SK-N-SH treated with all-trans-retinoic acid at 6 μM for 48 hours (cell line): ENCODE results near the gene CASQ2.

Experiments used
- ATAC-seq: fragments of 200-7000 bp; cut with Tn5 transposase; 3 replicates; pipeline ENCODE4 v1.9.1; 2020; ENCODE audit warnings: mild to moderate bottlenecking, moderate library complexity
- ARNTL ChIP-seq: fragments of 450-650 bp; formaldehyde crosslinking; IDR thresholded peaks from 2 replicates; pipeline ENCODE4 v1.5.0; 2020; ENCODE audit warnings: low read depth, mild to moderate bottlenecking, moderate library complexity, borderline replicate concordance
- BACH2 ChIP-seq: fragments of 250-450 bp; sonication (Bioruptor Pico); IDR thresholded peaks from 2 replicates; pipeline ENCODE4 v1.9.0; 2021; ENCODE audit warnings: mild to moderate bottlenecking, borderline replicate concordance
- CSDC2 ChIP-seq: fragments of 250-450 bp; sonication (Bioruptor Pico); IDR thresholded peaks from 2 replicates; pipeline ENCODE4 v1.5.0; 2020; ENCODE audit warnings: mild to moderate bottlenecking, moderate library complexity
- CSRNP3 ChIP-seq: fragments of 250-450 bp; sonication (Bioruptor Pico); IDR thresholded peaks from 2 replicates; pipeline ENCODE4 v1.5.1; 2021; ENCODE audit warnings: mild to moderate bottlenecking, moderate library complexity
- ESRRG ChIP-seq: fragments of 250-450 bp; sonication (Bioruptor Pico); IDR thresholded peaks from 2 replicates; pipeline ENCODE4 v1.6.1; 2021; ENCODE audit warnings: mild to moderate bottlenecking
- GLIS3 ChIP-seq: fragments of 250-450 bp; sonication (Bioruptor Pico); IDR thresholded peaks from 2 replicates; pipeline ENCODE4 v1.5.0; 2020; ENCODE audit warnings: mild to moderate bottlenecking, moderate library complexity
- ISL1 ChIP-seq: fragments of 250-450 bp; sonication (Bioruptor Pico); IDR thresholded peaks from 2 replicates; pipeline ENCODE4 v2.1.2; 2022; ENCODE audit warnings: mild to moderate bottlenecking, moderate library complexity
- OSR1 ChIP-seq: fragments of 250-450 bp; sonication (Bioruptor Pico); IDR thresholded peaks from 2 replicates; pipeline ENCODE4 v1.8.0; 2022; ENCODE audit warnings: moderate library complexity, mild to moderate bottlenecking, inconsistent platforms
- PATZ1 ChIP-seq: fragments of 250-450 bp; sonication (Bioruptor Pico); IDR thresholded peaks from 2 replicates; pipeline ENCODE4 v1.8.0; 2020; ENCODE audit warnings: mild to moderate bottlenecking, moderate library complexity, borderline replicate concordance
- PPARA ChIP-seq: fragments of 250-450 bp; sonication (Bioruptor Pico); IDR thresholded peaks from 2 replicates; pipeline ENCODE4 v1.5.0; 2020; ENCODE audit warnings: mild to moderate bottlenecking, borderline replicate concordance
- RARB ChIP-seq: fragments of 250-450 bp; sonication (Bioruptor Pico); IDR thresholded peaks from 2 replicates; pipeline ENCODE4 v1.8.0; 2021; ENCODE audit warnings: mild to moderate bottlenecking, moderate library complexity
- SNAI2 ChIP-seq: fragments of 250-450 bp; sonication (Bioruptor Pico); IDR thresholded peaks from 2 replicates; pipeline ENCODE4 v1.5.0; 2020; ENCODE audit warnings: mild to moderate bottlenecking, moderate library complexity
- TCF4 ChIP-seq: fragments of 250-450 bp; sonication (Bioruptor Pico); IDR thresholded peaks from 2 replicates; pipeline ENCODE4 v1.8.0; 2021; ENCODE audit warnings: mild to moderate bottlenecking, moderate library complexity, borderline replicate concordance
- TOX ChIP-seq: fragments of 250-450 bp; sonication (Bioruptor Pico); IDR thresholded peaks from 2 replicates; pipeline ENCODE4 v1.8.0; 2021; ENCODE audit warnings: mild to moderate bottlenecking, moderate library complexity, borderline replicate concordance
- TSHZ2 ChIP-seq: fragments of 250-450 bp; sonication (Bioruptor Pico); IDR thresholded peaks from 2 replicates; pipeline ENCODE4 v1.5.0; 2020; ENCODE audit warnings: mild to moderate bottlenecking, moderate library complexity
- ZC3H10 ChIP-seq: fragments of 250-450 bp; sonication (Bioruptor Pico); IDR thresholded peaks from 2 replicates; pipeline ENCODE4 v1.5.1; 2021; ENCODE audit warnings: mild to moderate bottlenecking, moderate library complexity
- ZFP3 ChIP-seq: fragments of 250-450 bp; sonication (Bioruptor Pico); IDR thresholded peaks from 2 replicates; pipeline ENCODE4 v1.5.0; 2020; ENCODE audit warnings: mild to moderate bottlenecking, moderate library complexity
- ZFP30 ChIP-seq: fragments of 450-650 bp; formaldehyde crosslinking; IDR thresholded peaks from 2 replicates; pipeline ENCODE4 v1.5.0; 2022; ENCODE audit warnings: mild to moderate bottlenecking, moderate library complexity
- ZNF565 ChIP-seq: fragments of 450-650 bp; formaldehyde crosslinking; conservative IDR thresholded peaks from 2 replicates; pipeline ENCODE4 v1.5.0; 2020; ENCODE audit warnings: low read depth, mild to moderate bottlenecking, moderate library complexity
- ZNF70 ChIP-seq: fragments of 450-650 bp; formaldehyde crosslinking; IDR thresholded peaks from 2 replicates; pipeline ENCODE4 v1.5.0; 2020; ENCODE audit warnings: mild to moderate bottlenecking, moderate library complexity
- TF ChIP-seq, protein P1 (sequence below): fragments of 250-450 bp; sonication (Bioruptor Pico); IDR thresholded peaks from 2 replicates; pipeline ENCODE4 v1.8.0; 2021; ENCODE audit warnings: low read depth, mild to moderate bottlenecking, moderate library complexity, borderline replicate concordance
- TF ChIP-seq, protein P2 (sequence below): fragments of 250-450 bp; sonication (Bioruptor Pico); IDR thresholded peaks from 2 replicates; pipeline ENCODE4 v1.5.1; 2020; ENCODE audit warnings: low read depth, mild to moderate bottlenecking, moderate library complexity

The CASQ2 gene

GRCh38 chr1:115705963-115706362 lies 62.6 kb downstream of the CASQ2 start:
- TF ChIP-seq ZNF565 (CRISPR knock-in tag) (no peak), CSRNP3 (no peak), PPARA (CRISPR knock-in tag) (no peak), ZNF70 (CRISPR knock-in tag) (no peak), RARB (CRISPR knock-in tag) (no peak), OSR1 (CRISPR knock-in tag) (no peak), TOX (CRISPR knock-in tag) (no peak), BACH2 (CRISPR knock-in tag) (no peak), GLIS3 (CRISPR knock-in tag) (no peak)
- ATAC-seq, result no peak

DNA sequence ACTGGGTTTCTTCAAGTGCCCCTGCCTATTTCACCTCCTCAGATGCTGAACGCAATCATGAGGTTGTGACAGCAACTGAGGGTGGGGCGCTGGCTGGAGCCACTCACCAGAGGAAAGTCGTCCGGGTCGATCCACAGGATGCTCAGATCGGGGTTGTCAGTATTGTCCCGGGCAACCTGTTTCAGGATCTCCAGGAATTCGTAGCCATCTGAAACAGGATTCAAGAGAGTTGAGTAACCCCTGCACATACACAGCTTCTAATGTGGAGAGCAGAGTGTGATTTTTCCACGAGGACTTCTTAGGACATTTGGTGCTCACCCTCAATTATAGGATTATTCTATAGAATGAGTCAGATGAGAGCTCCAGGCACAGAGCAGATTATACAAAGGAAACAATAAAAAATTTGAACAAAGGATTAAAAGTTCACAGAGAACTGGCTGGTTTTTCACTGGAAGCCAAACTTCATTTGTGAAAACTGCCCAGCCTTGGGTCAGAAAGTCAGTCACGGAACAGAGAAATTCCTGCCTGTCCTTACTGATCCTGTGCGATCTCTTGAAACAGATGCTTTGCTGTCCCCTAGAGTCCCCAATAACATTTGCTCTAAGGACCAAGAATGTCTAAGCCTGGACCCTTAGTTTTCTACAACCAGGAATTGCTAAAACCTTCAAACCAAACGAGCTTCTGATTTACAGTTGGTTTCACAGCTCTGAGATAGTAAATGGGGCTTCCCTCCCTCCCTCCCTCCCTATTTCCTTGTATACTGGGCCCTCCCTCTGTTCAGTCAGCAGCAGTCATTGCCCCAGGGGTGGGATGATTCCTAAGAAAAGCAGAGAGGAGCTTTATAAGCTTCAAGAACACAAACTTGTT lies 63.2 kb downstream of the CASQ2 start:
- no peak for ATAC-seq
- TF ChIP-seq ZNF565 (CRISPR knock-in tag), result no peak
- no peak for TF ChIP-seq PPARA (CRISPR knock-in tag)
- no peak for TF ChIP-seq SNAI2 (CRISPR knock-in tag)
- TF ChIP-seq ISL1, result no peak
- no peak for TF ChIP-seq ARNTL (CRISPR knock-in tag)
- TF ChIP-seq TCF4 (CRISPR knock-in tag), result no peak
- TF ChIP-seq PATZ1 (CRISPR knock-in tag), result no peak
- no peak for TF ChIP-seq ZC3H10 (CRISPR knock-in tag)
- TF ChIP-seq ESRRG, result no peak
- no peak for TF ChIP-seq TOX (CRISPR knock-in tag)
- TF ChIP-seq ZFP30 (CRISPR knock-in tag), result no peak

DNA sequence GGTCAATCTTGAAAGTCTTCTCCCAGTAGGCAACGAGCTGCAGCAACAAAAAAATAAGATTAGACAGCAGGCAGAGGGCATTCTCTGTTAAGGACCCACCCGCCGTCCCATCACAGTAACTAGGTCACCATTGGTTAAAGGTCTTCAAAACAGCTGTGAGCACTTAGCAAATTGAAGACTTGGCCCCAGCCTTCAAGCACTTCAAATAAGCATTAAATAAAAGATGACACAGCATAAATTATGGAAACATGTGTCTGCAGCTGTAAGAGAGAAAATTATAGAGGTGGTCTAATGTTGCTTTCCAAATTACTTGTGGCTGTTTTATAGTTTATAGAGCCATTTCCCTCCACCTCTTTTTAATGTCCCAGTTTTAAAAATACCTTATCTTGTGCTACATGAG lies 65.6 kb downstream of the CASQ2 start:
- no peak for TF ChIP-seq ZNF565 (CRISPR knock-in tag)
- no peak for TF ChIP-seq ZFP3 (CRISPR knock-in tag)
- TF ChIP-seq ESRRG, result no peak
- no peak for TF ChIP-seq TSHZ2 (CRISPR knock-in tag)
- no peak for TF ChIP-seq ZFP30 (CRISPR knock-in tag)
- TF ChIP-seq PATZ1 (CRISPR knock-in tag), result no peak
- TF ChIP-seq BACH2 (CRISPR knock-in tag), result no peak
- no peak for ATAC-seq

DNA sequence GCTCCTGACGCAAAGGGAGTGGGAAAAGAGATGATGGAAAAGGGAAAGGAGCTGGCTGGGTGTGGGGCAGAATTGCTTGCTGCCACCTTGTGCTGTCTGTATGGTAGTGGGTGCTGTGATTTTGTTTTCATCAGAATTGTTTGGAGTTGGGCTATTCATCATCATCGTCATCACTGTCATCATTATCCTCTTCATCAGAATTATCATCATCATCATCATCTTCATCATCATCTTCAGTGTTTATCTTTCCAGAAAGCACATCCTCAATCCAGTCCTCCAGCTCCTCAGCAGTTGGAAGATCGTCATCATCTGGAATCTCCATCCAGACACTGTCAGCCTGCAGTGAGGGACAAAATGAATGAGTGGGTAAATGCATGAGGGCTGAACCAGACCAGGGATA lies 67.4 kb downstream of the CASQ2 start:
- no peak for ATAC-seq
- TF ChIP-seq ARNTL (CRISPR knock-in tag) (no peak), OSR1 (CRISPR knock-in tag) (no peak), CSDC2 (CRISPR knock-in tag) (no peak), GLIS3 (CRISPR knock-in tag) (no peak)
- TF ChIP-seq, protein P1, sequence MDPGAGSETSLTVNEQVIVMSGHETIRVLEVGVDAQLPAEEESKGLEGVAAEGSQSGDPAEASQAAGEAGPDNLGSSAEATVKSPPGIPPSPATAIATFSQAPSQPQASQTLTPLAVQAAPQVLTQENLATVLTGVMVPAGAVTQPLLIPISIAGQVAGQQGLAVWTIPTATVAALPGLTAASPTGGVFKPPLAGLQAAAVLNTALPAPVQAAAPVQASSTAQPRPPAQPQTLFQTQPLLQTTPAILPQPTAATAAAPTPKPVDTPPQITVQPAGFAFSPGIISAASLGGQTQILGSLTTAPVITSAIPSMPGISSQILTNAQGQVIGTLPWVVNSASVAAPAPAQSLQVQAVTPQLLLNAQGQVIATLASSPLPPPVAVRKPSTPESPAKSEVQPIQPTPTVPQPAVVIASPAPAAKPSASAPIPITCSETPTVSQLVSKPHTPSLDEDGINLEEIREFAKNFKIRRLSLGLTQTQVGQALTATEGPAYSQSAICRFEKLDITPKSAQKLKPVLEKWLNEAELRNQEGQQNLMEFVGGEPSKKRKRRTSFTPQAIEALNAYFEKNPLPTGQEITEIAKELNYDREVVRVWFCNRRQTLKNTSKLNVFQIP, result no peak
- TF ChIP-seq, protein P2, sequence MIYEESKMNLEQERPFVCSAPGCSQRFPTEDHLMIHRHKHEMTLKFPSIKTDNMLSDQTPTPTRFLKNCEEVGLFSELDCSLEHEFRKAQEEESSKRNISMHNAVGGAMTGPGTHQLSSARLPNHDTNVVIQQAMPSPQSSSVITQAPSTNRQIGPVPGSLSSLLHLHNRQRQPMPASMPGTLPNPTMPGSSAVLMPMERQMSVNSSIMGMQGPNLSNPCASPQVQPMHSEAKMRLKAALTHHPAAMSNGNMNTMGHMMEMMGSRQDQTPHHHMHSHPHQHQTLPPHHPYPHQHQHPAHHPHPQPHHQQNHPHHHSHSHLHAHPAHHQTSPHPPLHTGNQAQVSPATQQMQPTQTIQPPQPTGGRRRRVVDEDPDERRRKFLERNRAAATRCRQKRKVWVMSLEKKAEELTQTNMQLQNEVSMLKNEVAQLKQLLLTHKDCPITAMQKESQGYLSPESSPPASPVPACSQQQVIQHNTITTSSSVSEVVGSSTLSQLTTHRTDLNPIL (CRISPR knock-in tag), result no peak
- TF ChIP-seq, all 23 proteins: peak for 0
